OCI-LY7 (cell line): ENCODE data around the gene NAA80. TPM values are rescaled to one million over a fixed set of nuclear protein-coding genes. Genes with fewer than 3 reads are reported as not detected.

Experiments used
- BruUV-seq: library from RNA; stranded (reverse); fragments of 400-500 nt; replicated peaks from 2 replicates; lab custom pipeline; 2021; lab: Mats Ljungman, UMichigan
- CTCF ChIA-PET: fragments of 300-600 bp; sonication (Branson Sonifier 250); formaldehyde crosslinking; loops from one replicate; lab custom pipeline; 2022; ENCODE audit warnings: antibody characterized with exemption; ENCODE audit not compliant: unreplicated experiment; lab: Charles Lee
- POLR2A ChIA-PET: fragments of 300-600 bp; sonication (Branson Sonifier 250); formaldehyde crosslinking; loops from one replicate; lab custom pipeline; 2022; ENCODE audit warnings: antibody characterized with exemption; lab: Charles Lee
- DNase-seq: peaks from one replicate; pipeline ENCODE4 v3.0.0-alpha.2; 2015; ENCODE audit warnings: low spot score
- H2AFZ ChIP-seq: fragments of 200-600 bp; sonication (generic), shearing (Covaris generic); 2 replicates; pipeline ENCODE4 v1.6.1; 2014; ENCODE audit warnings: mild to moderate bottlenecking, antibody characterized with exemption, low read length, moderate library complexity
- H3K27ac ChIP-seq: fragments of 200-600 bp; sonication (generic); 2 replicates; pipeline ENCODE4 v1.5.1; 2014; ENCODE audit warnings: mixed run types, low read depth, mild to moderate bottlenecking, moderate library complexity, low read length, inconsistent platforms; ENCODE audit not compliant: poor library complexity, severe bottlenecking
- H3K36me3 ChIP-seq: fragments of 200-600 bp; sonication (generic); 2 replicates; pipeline ENCODE4 v1.6.1; 2014; ENCODE audit warnings: mild to moderate bottlenecking, antibody characterized with exemption, low read length, moderate library complexity, mixed read lengths; ENCODE audit not compliant: insufficient read depth
- H3K4me1 ChIP-seq: fragments of 200-600 bp; sonication (generic); 2 replicates; pipeline ENCODE4 v1.5.1; 2014; ENCODE audit warnings: mild to moderate bottlenecking, low read length; ENCODE audit not compliant: insufficient read depth, poor library complexity, severe bottlenecking
- H3K4me2 ChIP-seq: fragments of 200-600 bp; sonication (generic); 2 replicates; pipeline ENCODE4 v1.6.1; 2014; ENCODE audit warnings: mild to moderate bottlenecking, low read length
- H3K4me3 ChIP-seq: fragments of 200-600 bp; sonication (generic); 2 replicates; pipeline ENCODE4 v1.5.1; 2014; ENCODE audit warnings: mild to moderate bottlenecking, low read depth, low read length; ENCODE audit not compliant: poor library complexity, severe bottlenecking
- H3K79me2 ChIP-seq: fragments of 200-600 bp; sonication (generic); 2 replicates; pipeline ENCODE4 v1.6.1; 2016; ENCODE audit warnings: low read depth, mild to moderate bottlenecking, low read length, moderate library complexity, mixed read lengths; ENCODE audit not compliant: insufficient read depth
- H3K9me2 ChIP-seq: fragments of 200-600 bp; sonication (generic); 2 replicates; pipeline ENCODE4 v1.6.1; 2016; ENCODE audit warnings: mild to moderate bottlenecking, low read length, mixed read lengths; ENCODE audit not compliant: insufficient read depth
- H3K9me3 ChIP-seq: fragments of 200-600 bp; sonication (generic); 2 replicates; pipeline ENCODE4 v1.6.1; 2014; ENCODE audit warnings: mild to moderate bottlenecking, mixed run types, low read length, mixed read lengths
- H4K20me1 ChIP-seq: fragments of 200-600 bp; sonication (generic); 2 replicates; pipeline ENCODE4 v1.6.1; 2014; ENCODE audit warnings: mild to moderate bottlenecking, antibody characterized with exemption, low read length, moderate library complexity, mixed read lengths; ENCODE audit not compliant: insufficient read depth
- CTCF ChIP-seq: fragments of 200-600 bp; sonication (generic); conservative IDR thresholded peaks from 2 replicates; pipeline ENCODE4 v1.5.1; 2014; ENCODE audit warnings: mild to moderate bottlenecking, antibody characterized with exemption, low read length, moderate library complexity, mixed read lengths
- EZH2phosphoT487 ChIP-seq: fragments of 200-600 bp; sonication (generic); IDR thresholded peaks from 2 replicates; pipeline ENCODE4 v1.6.1; 2018; ENCODE audit warnings: low read depth, borderline replicate concordance, mild to moderate bottlenecking, mixed run types, antibody characterized with exemption, low read length, moderate library complexity, mixed read lengths
- intact Hi-C: fragments of 100-400 bp; cut with micrococcal nuclease; formaldehyde crosslinking; loops from one replicate; pipeline ENCODE4 v1.10.0; 2022; ENCODE audit not compliant: unreplicated experiment
- total RNA-seq, 2 experiments: library from RNA; depleted of rRNA in 1 of 2; stranded (reverse); fragments of >200 nt in 1 of 2; shearing (Covaris generic) in 1 of 2; gene quantifications; 2 replicates each; pipeline ENCODE4 v1.2.3, GENCODE V29; 2014 to 2022

Gene NAA80
- total RNA-seq, 2 experiments from 2014 or later: 18.7 to 21.7 TPM

GRCh38 chr3:50324351-50325112 lies 25.3 kb upstream of the NAA80 start:
- H3K79me2 ChIP-seq: peaks cover 12% of the 10 kb centered on the region; the same call in 1 of the 2 replicates
- POLR2A ChIA-PET: interaction anchor here (1.2 kb wide), 1 partner anchor 26 kb away, joined by 3 read pairs; the partner anchor contains the start of gene NPRL2

GRCh38 chr3:50323614-50324199 lies 24.5 kb upstream of the NAA80 start:
- Histone ChIP-seq H2AFZ (no peak overlapping the region), H3K36me3 (peaks cover 20% of the 10 kb centered on the region; the same call in 1 of the 2 replicates), H4K20me1 (no peaks in the 10 kb centered on the region), H3K9me3 (no peaks in the 10 kb centered on the region), H3K4me1 (peaks cover 34% of the 10 kb centered on the region), H3K4me3 (no peak overlapping the region), H3K4me2 (no peak overlapping the region), H3K79me2 (peaks cover 12% of the 10 kb centered on the region; the same call in 1 of the 2 replicates), H3K27ac (no peak overlapping the region), H3K9me2 (no peaks in the 10 kb centered on the region)
- no peak for TF ChIP-seq EZH2phosphoT487
- ChIA-PET POLR2A (interaction anchor here (1.2 kb wide), 1 partner anchor 27 kb away, joined by 3 read pairs; the partner anchor contains the start of gene NPRL2), CTCF (interaction anchor here (1.9 kb wide), 1 partner anchor 31 kb away, joined by 5 read pairs; the partner anchor contains the start of gene IFRD2)
- intact Hi-C loops: loop anchor here (1.0 to 5.0 kb wide), 3 partner anchors 24 to 96 kb away; partner anchors contain the start of genes HYAL3 and NAA80
- no TSS peak for BruUV-seq
- DNase-seq: no peak

More at GRCh38 chr3:50324351-50325112, 25.3 kb upstream of the NAA80 start:
- Histone ChIP-seq H2AFZ (no peak overlapping the region), H3K27ac (no peak overlapping the region), H3K9me3 (no peaks in the 10 kb centered on the region), H3K9me2 (no peaks in the 10 kb centered on the region), H3K4me1 (peaks cover 29% of the 10 kb centered on the region), H3K4me2 (no peak overlapping the region), H3K4me3 (no peak overlapping the region), H3K36me3 (peaks cover 22% of the 10 kb centered on the region), H4K20me1 (no peaks in the 10 kb centered on the region)
- CTCF ChIA-PET: interaction anchor here (1.9 kb wide), 1 partner anchor 32 kb away, joined by 5 read pairs; the partner anchor contains the start of gene IFRD2
- no TSS peak for BruUV-seq
- peak; percentile 70 for DNase-seq
- TF ChIP-seq CTCF (peak; percentile 83), EZH2phosphoT487 (no peak)
- intact Hi-C loops: loop anchor here (1.0 to 5.0 kb wide), 3 partner anchors 25 to 97 kb away; partner anchors contain the start of genes HYAL3 and NAA80

- H3K4me1 ChIP-seq: peaks cover 34% of the 10 kb centered on the region
- peaks cover 12% of the 10 kb centered on the region; the same call in 1 of the 2 replicates for H3K79me2 ChIP-seq
- H4K20me1 ChIP-seq: no peaks in the 10 kb centered on the region
- H2AFZ ChIP-seq: no peak overlapping the region
- no peak for TF ChIP-seq EZH2phosphoT487
- TF ChIP-seq CTCF: no peak
- POLR2A ChIA-PET: interaction anchor here (1.2 kb wide), 1 partner anchor 27 kb away, joined by 3 read pairs; the partner anchor contains the start of gene NPRL2
- BruUV-seq: no TSS peak
- DNase-seq: no peak
- intact Hi-C loops: loop anchor here (5.0 kb wide), 1 partner anchor 96 kb away; no protein-coding TSS in a partner anchor
- no peak overlapping the region for H3K4me2 ChIP-seq
- CTCF ChIA-PET: interaction anchor here (1.9 kb wide), 1 partner anchor 31 kb away, joined by 5 read pairs; the partner anchor contains the start of gene IFRD2
- no peak overlapping the region for H3K27ac ChIP-seq
- H3K9me3 ChIP-seq: no peaks in the 10 kb centered on the region
- no peaks in the 10 kb centered on the region for H3K9me2 ChIP-seq
- H3K36me3 ChIP-seq: peaks cover 24% of the 10 kb centered on the region; the same call in 1 of the 2 replicates
- H3K4me3 ChIP-seq: no peak overlapping the region
Observed at GRCh38 chr3:50323092-50323600, 23.9 kb upstream of the NAA80 start.
